HEK293 (cell line): Measurements from ENCODE around the gene BIN1.
A peak's percentile ranks its signal among the peaks of the same experiment; 100 is the strongest.

Experiments
- CTCF ChIA-PET: fragments of 350-600 bp; formaldehyde crosslinking; extraction: SDS; loops from one replicate; lab custom pipeline; 2021; ENCODE audit warnings: antibody characterized with exemption; lab: Yijun Ruan, JAX
- POLR2A ChIA-PET: fragments of 300-600 bp; formaldehyde crosslinking; extraction: SDS; loops from one replicate; lab custom pipeline; 2020; ENCODE audit warnings: antibody characterized with exemption, inconsistent platforms; lab: Yijun Ruan, JAX
- H3K27ac ChIP-seq: fragments of 200-500 bp; sonication (Bioruptor generic); 2 replicates; pipeline ENCODE4 v1.5.1; 2014; ENCODE audit warnings: low read depth, low read length, control low read depth, inconsistent platforms; ENCODE audit errors: extremely low read depth
- H3K36me3 ChIP-seq, 2 experiments: fragments of 200-500 bp in 1 of 2; sonication (Bioruptor generic) in 1 of 2; 1 replicate in 1 of 2; 2 replicates in 1 of 2; pipeline ENCODE4 v1.5.1; 2014 to 2017; ENCODE audit warnings: inconsistent platforms in 2 of 2, low read length in 2 of 2; ENCODE audit not compliant: control insufficient read depth in 2 of 2, insufficient read depth in 1 of 2
- H3K4me1 ChIP-seq: fragments of 200-500 bp; sonication (Bioruptor generic); 2 replicates; pipeline ENCODE4 v1.5.1; 2014; ENCODE audit warnings: mild to moderate bottlenecking, low read length, inconsistent platforms; ENCODE audit not compliant: control insufficient read depth, insufficient read depth
- H3K4me3 ChIP-seq: 2 replicates; pipeline ENCODE4 v1.5.1; 2011; ENCODE audit warnings: low read depth, mild to moderate bottlenecking, control low read depth, low read length, moderate library complexity
- H3K9me3 ChIP-seq: fragments of 200-500 bp; sonication (Bioruptor generic); 2 replicates; pipeline ENCODE4 v1.5.1; 2014; ENCODE audit warnings: low read depth, low read length, inconsistent platforms; ENCODE audit not compliant: control insufficient read depth, insufficient read depth
- GLI4 ChIP-seq: fragments of 450-650 bp; formaldehyde crosslinking; IDR thresholded peaks from 2 replicates; pipeline ENCODE4 v1.5.1; 2016; ENCODE audit warnings: missing biosample characterization, missing genetic modification characterization
- GLIS1 ChIP-seq: fragments of 450-650 bp; formaldehyde crosslinking; IDR thresholded peaks from 2 replicates; pipeline ENCODE4 v1.5.1; 2016; ENCODE audit warnings: missing biosample characterization, missing genetic modification characterization
- HOXC10 ChIP-seq: sonication (generic); formaldehyde crosslinking; IDR thresholded peaks from 2 replicates; pipeline ENCODE4 v1.8.1; 2023; ENCODE audit warnings: mild to moderate bottlenecking, missing genetic modification reagents
- MEIS1 ChIP-seq: sonication (generic); formaldehyde crosslinking; IDR thresholded peaks from 2 replicates; pipeline ENCODE4 v1.8.1; 2022; ENCODE audit warnings: missing genetic modification reagents, mild to moderate bottlenecking, borderline replicate concordance
- REPIN1 ChIP-seq: fragments of 450-650 bp; formaldehyde crosslinking; IDR thresholded peaks from 2 replicates; pipeline ENCODE4 v1.5.1; 2017; ENCODE audit warnings: missing biosample characterization, missing genetic modification characterization, low read depth
- YY1 ChIP-seq: fragments of 450-650 bp; formaldehyde crosslinking; IDR thresholded peaks from 2 replicates; pipeline ENCODE4 v1.5.1; 2018; ENCODE audit warnings: missing biosample characterization, missing genetic modification characterization
- ZBTB48 ChIP-seq: fragments of 450-650 bp; formaldehyde crosslinking; IDR thresholded peaks from 2 replicates; pipeline ENCODE4 v1.5.1; 2016; ENCODE audit warnings: missing biosample characterization, missing genetic modification characterization
- ZFP3 ChIP-seq: fragments of 450-650 bp; formaldehyde crosslinking; IDR thresholded peaks from 2 replicates; pipeline ENCODE4 v1.5.1; 2016; ENCODE audit warnings: low read depth, missing biosample characterization, missing genetic modification characterization
- ZNF10 ChIP-seq: fragments of 450-650 bp; formaldehyde crosslinking; IDR thresholded peaks from 2 replicates; pipeline ENCODE4 v1.5.1; 2017; ENCODE audit warnings: missing biosample characterization, missing genetic modification characterization
- ZNF157 ChIP-seq: fragments of 450-650 bp; formaldehyde crosslinking; IDR thresholded peaks from 2 replicates; pipeline ENCODE4 v1.5.1; 2016; ENCODE audit warnings: missing biosample characterization, missing genetic modification characterization
- ZNF16 ChIP-seq: fragments of 450-650 bp; formaldehyde crosslinking; IDR thresholded peaks from 2 replicates; pipeline ENCODE4 v1.5.1; 2016; ENCODE audit warnings: low read depth, missing biosample characterization, missing genetic modification characterization
- ZNF184 ChIP-seq: fragments of 450-650 bp; IDR thresholded peaks from 2 replicates; pipeline ENCODE4 v1.5.1; 2018; ENCODE audit warnings: missing biosample characterization, mild to moderate bottlenecking, missing genetic modification characterization
- ZNF302 ChIP-seq: fragments of 450-650 bp; formaldehyde crosslinking; IDR thresholded peaks from 2 replicates; pipeline ENCODE4 v1.5.1; 2016; ENCODE audit warnings: missing biosample characterization, missing genetic modification characterization, low read depth
- ZNF341 ChIP-seq: fragments of 450-650 bp; formaldehyde crosslinking; IDR thresholded peaks from 2 replicates; pipeline ENCODE4; 2016; ENCODE audit warnings: low read depth, missing biosample characterization, missing genetic modification characterization
- ZNF416 ChIP-seq: fragments of 450-650 bp; formaldehyde crosslinking; IDR thresholded peaks from 2 replicates; pipeline ENCODE4 v1.5.1; 2016; ENCODE audit warnings: missing biosample characterization, missing genetic modification characterization
- ZNF510 ChIP-seq: fragments of 450-650 bp; formaldehyde crosslinking; IDR thresholded peaks from 2 replicates; pipeline ENCODE4 v1.5.1; 2018; ENCODE audit warnings: mild to moderate bottlenecking, missing genetic modification characterization, missing biosample characterization; ENCODE audit not compliant: insufficient replicate concordance
- ZNF549 ChIP-seq: fragments of 450-650 bp; IDR thresholded peaks from 2 replicates; pipeline ENCODE4 v1.5.1; 2018; ENCODE audit warnings: missing biosample characterization, missing genetic modification characterization, mild to moderate bottlenecking, inconsistent platforms, moderate library complexity
- ZNF555 ChIP-seq: fragments of 450-650 bp; formaldehyde crosslinking; conservative IDR thresholded peaks from 2 replicates; pipeline ENCODE4 v1.5.1; 2017; ENCODE audit warnings: missing biosample characterization, mild to moderate bottlenecking, missing genetic modification characterization, inconsistent platforms
- ZNF560 ChIP-seq: fragments of 450-650 bp; formaldehyde crosslinking; IDR thresholded peaks from 2 replicates; pipeline ENCODE4 v1.5.1; 2017; ENCODE audit warnings: missing biosample characterization, missing genetic modification characterization, borderline replicate concordance
- ZNF561 ChIP-seq: fragments of 450-650 bp; IDR thresholded peaks from 2 replicates; pipeline ENCODE4 v1.5.1; 2018; ENCODE audit warnings: missing biosample characterization, missing genetic modification characterization, borderline replicate concordance
- ZNF600 ChIP-seq: fragments of 450-650 bp; formaldehyde crosslinking; IDR thresholded peaks from 2 replicates; pipeline ENCODE4 v1.5.1; 2016; ENCODE audit warnings: missing biosample characterization, missing genetic modification characterization
- ZXDB ChIP-seq: fragments of 450-650 bp; formaldehyde crosslinking; IDR thresholded peaks from 2 replicates; pipeline ENCODE4 v1.5.1; 2016; ENCODE audit warnings: missing biosample characterization, missing genetic modification characterization
- TF ChIP-seq, protein P1 (sequence below): fragments of 450-650 bp; formaldehyde crosslinking; IDR thresholded peaks from 2 replicates; pipeline ENCODE4 v1.5.1; 2016; ENCODE audit warnings: missing biosample characterization, missing genetic modification characterization
- TF ChIP-seq, protein P2 (sequence below): fragments of 450-650 bp; formaldehyde crosslinking; IDR thresholded peaks from 2 replicates; pipeline ENCODE4 v1.5.1; 2016; ENCODE audit warnings: missing biosample characterization, missing genetic modification characterization
- TF ChIP-seq, protein P3 (sequence below): fragments of 450-650 bp; formaldehyde crosslinking; IDR thresholded peaks from 2 replicates; pipeline ENCODE4 v1.5.1; 2016; ENCODE audit warnings: missing biosample characterization, missing genetic modification characterization

The BIN1 gene

DNA sequence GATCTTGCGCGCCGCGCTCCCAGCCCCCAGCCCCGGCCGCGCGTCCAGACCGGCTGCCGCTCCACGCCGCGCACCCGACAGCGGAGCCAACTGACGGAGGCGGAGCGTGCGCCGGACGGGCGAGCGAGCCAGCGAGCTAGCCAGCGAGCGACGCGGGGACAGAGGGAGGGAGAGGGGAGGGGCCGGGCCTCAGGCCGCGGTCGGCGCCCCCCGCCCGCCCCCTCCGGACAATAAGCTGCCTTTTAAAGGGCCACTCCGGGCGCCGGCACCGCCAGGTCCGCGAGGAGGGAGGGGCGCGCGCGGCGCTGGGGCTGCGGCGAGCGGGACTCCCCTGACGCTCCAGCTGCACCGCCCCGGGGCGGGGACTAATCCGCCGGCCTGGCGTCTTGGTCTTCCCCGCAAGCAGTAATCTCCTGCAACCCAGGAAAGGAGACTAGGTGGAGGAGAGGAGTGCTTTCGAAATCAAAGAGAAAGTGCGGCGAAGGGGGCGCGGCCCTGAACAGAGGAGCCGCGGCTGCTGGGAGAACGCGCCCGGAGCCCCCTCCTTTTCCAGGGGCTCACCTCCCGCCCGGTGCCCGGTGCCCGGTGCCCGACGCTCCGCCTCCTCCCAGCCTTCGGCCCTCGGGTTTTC is at the start of gene BIN1 (continued):
- no peak for TF ChIP-seq ZNF510 (tag by site-specific recombination)
- TF ChIP-seq, protein P1, sequence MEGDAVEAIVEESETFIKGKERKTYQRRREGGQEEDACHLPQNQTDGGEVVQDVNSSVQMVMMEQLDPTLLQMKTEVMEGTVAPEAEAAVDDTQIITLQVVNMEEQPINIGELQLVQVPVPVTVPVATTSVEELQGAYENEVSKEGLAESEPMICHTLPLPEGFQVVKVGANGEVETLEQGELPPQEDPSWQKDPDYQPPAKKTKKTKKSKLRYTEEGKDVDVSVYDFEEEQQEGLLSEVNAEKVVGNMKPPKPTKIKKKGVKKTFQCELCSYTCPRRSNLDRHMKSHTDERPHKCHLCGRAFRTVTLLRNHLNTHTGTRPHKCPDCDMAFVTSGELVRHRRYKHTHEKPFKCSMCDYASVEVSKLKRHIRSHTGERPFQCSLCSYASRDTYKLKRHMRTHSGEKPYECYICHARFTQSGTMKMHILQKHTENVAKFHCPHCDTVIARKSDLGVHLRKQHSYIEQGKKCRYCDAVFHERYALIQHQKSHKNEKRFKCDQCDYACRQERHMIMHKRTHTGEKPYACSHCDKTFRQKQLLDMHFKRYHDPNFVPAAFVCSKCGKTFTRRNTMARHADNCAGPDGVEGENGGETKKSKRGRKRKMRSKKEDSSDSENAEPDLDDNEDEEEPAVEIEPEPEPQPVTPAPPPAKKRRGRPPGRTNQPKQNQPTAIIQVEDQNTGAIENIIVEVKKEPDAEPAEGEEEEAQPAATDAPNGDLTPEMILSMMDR (tag by site-specific recombination): no peak
- no peak for TF ChIP-seq ZFP3 (tag by site-specific recombination)
- TF ChIP-seq ZNF600 (tag by site-specific recombination): no peak
- no peak for TF ChIP-seq GLIS1 (tag by site-specific recombination)
- 0 out of 2 replicates have a peak, but pooled peaks have one; percentile 18 for TF ChIP-seq ZXDB (tag by site-specific recombination)
- TF ChIP-seq HOXC10: no peak
- no peak for TF ChIP-seq ZNF157 (tag by site-specific recombination)

DNA sequence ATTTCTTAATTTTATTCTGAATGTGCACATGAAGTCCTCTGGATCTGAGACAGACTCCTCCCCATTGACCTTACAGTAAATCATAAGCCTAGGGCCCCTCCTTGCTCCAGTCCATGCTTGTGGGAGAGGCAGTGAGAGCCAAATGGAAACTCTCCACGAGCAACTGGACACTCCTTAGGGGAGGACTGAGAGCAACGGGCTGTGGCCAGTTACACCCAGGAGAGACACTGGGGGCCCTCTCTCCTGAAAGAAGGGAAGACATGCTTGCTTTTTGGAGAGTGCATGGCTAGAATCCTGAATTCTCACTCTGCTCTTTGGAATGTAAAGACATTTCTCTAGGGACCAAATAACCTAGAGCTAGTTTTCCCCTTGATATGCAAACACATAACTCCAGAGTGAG is 49.0 kb upstream of the BIN1 start:
- ChIA-PET POLR2A (no interaction called here), CTCF (interaction anchor here (1.0 kb wide), 1 partner anchor 10 kb away, joined by 3 read pairs; no protein-coding TSS in a partner anchor)
- Histone ChIP-seq H3K4me1 (no peaks in the 10 kb centered on the region), H3K27ac (no peak overlapping the region), H3K4me3 (no peak overlapping the region), H3K9me3 (no peaks in the 10 kb centered on the region), H3K36me3 (no peaks in the 10 kb centered on the region)
- no peak for TF ChIP-seq ZBTB48 (tag by site-specific recombination)
- TF ChIP-seq ZNF10 (tag by site-specific recombination): no peak
- TF ChIP-seq ZNF555 (tag by site-specific recombination): no peak
- no peak for TF ChIP-seq ZNF560 (tag by site-specific recombination)
- TF ChIP-seq ZNF416 (tag by site-specific recombination): no peak
- no peak for TF ChIP-seq GLI4 (tag by site-specific recombination)
- TF ChIP-seq ZNF16 (tag by site-specific recombination): no peak
- no peak for TF ChIP-seq ZNF341 (tag by site-specific recombination)
- TF ChIP-seq, protein P2, sequence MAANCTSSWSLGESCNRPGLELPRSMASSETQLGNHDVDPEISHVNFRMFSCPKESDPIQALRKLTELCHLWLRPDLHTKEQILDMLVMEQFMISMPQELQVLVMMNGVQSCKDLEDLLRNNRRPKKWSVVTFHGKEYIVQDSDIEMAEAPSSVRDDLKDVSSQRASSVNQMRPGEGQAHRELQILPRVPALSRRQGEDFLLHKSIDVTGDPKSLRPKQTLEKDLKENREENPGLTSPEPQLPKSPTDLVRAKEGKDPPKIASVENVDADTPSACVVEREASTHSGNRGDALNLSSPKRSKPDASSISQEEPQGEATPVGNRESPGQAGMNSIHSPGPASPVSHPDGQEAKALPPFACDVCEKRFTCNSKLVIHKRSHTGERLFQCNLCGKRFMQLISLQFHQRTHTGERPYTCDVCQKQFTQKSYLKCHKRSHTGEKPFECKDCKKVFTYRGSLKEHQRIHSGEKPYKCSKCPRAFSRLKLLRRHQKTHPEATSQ (tag by site-specific recombination): no peak

DNA sequence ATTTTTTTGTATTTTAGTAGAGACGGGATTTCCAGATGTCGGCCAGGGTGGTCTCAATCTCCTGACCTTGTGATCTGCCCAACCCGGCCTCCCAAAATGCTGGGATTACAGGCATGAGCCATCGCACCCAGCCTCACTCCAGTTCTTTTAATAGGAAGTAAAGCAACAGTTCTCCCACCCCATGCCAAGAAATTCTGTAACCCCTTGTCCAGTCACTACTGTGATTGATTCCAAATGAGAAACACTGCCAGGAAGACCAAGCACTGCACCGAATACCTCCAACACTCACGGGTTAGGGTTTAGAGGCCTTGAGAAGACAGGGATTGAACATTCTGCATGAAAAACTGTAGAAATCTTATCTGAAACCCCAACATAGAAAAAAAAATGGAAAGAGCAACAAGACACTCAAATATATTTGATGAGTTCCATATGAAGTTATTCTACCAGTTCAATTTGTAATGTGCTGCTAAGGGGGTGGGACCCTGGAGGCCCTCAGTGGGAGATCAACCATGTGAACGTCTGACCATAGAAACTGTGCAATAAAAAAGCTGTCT is 48.2 kb upstream of the BIN1 start:
- no peaks in the 10 kb centered on the region for H3K9me3 ChIP-seq
- TF ChIP-seq ZNF549 (tag by site-specific recombination): no peak
- TF ChIP-seq ZNF184: no peak
- no peak for TF ChIP-seq YY1 (tag by site-specific recombination)
- TF ChIP-seq MEIS1: no peak
- TF ChIP-seq, protein P3, sequence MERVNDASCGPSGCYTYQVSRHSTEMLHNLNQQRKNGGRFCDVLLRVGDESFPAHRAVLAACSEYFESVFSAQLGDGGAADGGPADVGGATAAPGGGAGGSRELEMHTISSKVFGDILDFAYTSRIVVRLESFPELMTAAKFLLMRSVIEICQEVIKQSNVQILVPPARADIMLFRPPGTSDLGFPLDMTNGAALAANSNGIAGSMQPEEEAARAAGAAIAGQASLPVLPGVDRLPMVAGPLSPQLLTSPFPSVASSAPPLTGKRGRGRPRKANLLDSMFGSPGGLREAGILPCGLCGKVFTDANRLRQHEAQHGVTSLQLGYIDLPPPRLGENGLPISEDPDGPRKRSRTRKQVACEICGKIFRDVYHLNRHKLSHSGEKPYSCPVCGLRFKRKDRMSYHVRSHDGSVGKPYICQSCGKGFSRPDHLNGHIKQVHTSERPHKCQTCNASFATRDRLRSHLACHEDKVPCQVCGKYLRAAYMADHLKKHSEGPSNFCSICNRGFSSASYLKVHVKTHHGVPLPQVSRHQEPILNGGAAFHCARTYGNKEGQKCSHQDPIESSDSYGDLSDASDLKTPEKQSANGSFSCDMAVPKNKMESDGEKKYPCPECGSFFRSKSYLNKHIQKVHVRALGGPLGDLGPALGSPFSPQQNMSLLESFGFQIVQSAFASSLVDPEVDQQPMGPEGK (tag by site-specific recombination): no peak
- no peak for TF ChIP-seq ZBTB48 (tag by site-specific recombination)
- TF ChIP-seq REPIN1 (tag by site-specific recombination): no peak
- no peak for TF ChIP-seq ZNF302 (tag by site-specific recombination)
- TF ChIP-seq ZNF561 (tag by site-specific recombination): no peak
- TF ChIP-seq, all 188 proteins: peak for 0
- Histone ChIP-seq H3K27ac (no peak overlapping the region), H3K4me3 (no peak overlapping the region), H3K36me3 (no peaks in the 10 kb centered on the region), H3K4me1 (no peaks in the 10 kb centered on the region)
- POLR2A ChIA-PET: no interaction called here
- CTCF ChIA-PET: interaction anchor here (1.8 kb wide), 1 partner anchor 87 kb away, joined by 3 read pairs; no protein-coding TSS in a partner anchor
